ENCODE data around the gene SOX30.
A peak's percentile ranks its signal among the peaks of the same experiment; 100 is the strongest.

Gene SOX30

DNA sequence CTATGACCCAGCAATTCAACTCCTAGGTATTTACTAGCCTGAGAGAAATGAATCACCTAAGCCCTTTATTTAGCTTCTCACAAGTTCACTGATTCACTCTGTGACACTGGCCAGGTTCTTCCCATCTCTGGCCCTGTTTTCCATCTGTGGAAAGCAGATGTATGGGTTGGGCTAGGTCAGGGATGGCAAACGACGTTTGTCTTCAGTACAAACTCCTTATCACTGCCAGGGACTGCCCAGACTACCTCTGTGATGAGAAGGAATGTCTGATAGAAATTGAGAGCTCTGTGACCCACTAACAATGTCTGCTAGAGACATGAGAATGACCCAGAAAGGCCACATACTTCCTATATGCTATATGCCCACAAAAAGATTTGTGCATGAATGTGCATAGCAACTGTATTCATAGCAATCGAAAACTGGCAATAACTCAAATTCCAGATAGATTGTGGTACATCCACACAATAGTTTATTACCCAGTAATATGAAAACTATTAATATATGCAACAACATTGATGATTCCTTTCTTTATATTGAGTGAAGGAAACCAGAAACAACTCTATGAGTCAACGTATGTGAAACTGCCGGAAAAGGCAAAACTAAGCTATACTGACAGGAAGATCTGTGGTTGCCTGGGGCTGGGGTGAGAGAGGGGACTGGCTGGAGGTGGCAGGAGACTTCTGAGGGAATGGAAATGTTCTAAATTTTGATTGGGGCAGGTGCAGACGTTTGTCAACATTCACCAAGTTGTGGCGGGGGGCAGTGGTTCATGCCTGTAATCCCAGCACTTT, 44.7 kb downstream of the SOX30 start:
- DNase-seq: no peak

DNA sequence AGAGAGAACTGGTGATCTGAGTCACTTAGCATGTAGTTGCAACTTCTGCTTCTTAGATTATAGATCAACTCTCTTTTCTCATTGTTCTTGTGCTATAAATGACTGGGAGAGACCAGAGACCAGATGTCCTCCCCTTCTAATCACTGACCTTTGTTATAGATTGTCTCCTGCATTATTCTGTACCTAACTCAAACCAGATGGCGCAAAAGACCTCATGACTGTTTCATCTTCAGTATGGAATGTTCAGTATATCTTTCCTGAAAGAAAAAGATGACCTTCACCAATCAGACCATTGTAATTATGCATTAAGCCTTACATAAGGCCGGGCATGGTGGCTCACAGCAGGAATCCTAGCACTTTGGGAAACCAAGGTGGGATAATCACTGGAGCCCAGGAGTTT, 46.2 kb downstream of the SOX30 start:
- DNase-seq: no peak

DNA sequence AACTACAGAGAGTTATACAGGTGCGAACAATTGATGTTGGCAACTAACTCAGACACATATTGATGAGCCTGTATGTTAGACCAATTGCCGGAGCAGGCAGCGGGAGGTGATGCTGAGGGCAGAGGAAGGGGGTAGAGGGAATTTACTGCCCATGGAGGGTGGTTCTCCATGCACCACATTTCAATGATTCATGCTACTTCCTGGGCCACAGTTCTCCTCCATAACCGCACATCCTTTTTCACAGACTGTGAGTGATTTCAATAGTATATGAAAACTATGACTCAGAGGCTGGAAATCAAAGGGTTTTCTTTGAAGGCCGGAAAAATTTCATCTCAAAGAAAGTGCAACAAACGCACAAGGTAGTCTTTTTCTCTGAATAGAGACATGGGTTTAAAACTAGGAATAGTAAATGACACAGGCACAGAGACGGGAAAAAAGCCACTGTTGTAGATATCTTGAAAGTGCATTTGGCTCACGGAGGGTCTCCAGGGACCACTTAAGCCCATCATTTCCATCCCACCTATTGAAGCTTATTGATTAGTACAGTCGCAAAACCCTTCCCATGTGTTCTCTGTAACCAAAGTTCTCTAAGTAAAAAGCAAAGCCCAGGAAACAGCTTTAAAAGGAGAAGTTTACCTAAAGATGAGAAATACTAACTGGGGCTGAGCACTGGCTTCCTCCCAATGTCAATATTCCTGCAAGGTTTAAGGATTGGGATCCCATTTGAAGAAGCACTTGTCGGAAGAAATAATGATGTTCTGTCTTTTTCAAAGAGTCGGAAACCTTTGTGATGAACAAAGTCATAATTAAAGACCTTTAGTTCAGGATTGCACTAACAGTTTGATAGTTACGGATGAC, 48.7 kb downstream of the SOX30 start:
- no peak for DNase-seq

DNA sequence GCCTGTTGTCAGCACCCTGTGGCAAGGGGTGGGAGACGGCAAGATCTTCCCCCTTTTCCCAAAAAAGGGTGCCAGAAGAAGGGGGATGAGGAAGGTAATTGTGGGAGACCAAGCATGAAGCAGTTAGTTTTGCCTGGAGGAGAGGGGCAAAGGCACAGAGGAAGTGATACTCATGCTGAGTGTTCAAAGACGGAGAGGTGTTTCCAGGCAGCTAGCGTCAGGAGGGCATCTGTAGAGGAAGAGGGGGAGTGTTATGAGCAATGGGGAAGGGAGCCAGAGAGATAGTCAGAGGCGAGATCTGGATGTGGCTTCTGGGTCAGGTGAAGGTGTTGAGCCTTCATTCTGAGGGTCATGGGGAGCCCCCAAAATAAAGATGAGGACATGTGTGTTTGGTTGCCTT, 49.7 kb downstream of the SOX30 start:
- DNase-seq: no peak

DNA sequence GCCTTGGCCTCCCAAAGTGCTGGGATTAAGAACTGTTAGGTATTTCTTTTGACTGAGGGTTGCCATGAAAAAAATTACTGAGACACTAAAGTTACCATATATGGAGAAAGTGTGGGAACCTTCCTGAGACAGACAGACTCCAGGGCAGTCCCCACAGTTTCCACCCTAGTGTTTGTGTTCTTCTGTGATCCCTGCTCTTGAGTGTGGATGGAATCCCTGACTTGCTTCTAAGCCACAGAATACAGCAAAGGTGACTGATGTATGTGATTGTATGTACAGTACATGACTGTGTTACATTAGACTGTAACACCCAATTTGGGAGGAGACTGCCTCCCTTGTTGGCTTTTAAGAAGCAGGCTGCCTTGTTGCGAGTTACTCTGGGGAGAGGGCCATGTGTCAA, 52.0 kb downstream of the SOX30 start:
- DNase-seq: no peak

DNA sequence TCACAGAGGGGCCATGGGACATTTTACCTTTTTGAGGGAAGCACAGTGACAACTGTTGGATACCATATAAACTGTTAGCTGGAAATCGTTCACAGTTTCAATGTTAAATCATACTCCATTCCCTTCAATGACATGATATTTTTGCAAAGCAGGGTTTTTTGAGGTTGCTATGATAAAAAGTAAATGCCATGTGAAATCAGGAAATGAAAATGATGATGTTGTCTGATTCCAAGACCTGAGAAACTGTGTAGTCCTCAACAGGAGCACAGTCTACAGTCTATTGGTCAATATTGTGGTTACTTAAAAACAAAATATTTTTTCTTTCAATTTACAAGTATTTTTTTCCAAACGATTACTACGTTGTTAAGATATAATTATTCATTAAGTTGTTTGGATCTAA, 52.7 kb downstream of the SOX30 start:
- DNase-seq: no peak

DNA sequence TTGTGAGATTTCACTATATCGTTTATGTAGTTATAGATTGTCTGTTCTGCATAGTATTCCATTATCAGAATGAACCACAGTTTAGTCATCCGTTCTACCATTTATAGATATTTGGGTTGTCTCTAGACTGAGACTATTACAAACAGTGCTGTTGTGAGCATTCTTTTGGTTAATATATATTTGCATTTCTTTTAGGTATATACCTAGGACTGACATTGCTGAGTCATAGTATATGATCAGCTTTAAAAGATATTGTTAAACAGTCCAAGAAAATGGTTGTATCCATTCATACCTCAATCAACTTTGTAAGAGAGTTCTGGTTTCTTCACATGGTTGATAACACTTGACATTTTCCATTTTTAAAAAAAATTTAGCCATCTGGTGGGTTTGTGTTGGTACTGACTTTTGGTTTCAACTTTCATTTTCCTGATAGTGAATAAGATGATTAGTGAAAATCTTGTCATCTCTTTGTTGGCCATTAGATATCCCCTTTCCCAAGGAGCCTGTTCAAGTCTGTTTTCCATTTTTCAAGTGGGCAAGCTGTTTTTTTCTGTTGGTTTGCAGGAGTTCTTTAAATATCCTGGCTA, 53.8 kb downstream of the SOX30 start:
- no peak for DNase-seq

DNA sequence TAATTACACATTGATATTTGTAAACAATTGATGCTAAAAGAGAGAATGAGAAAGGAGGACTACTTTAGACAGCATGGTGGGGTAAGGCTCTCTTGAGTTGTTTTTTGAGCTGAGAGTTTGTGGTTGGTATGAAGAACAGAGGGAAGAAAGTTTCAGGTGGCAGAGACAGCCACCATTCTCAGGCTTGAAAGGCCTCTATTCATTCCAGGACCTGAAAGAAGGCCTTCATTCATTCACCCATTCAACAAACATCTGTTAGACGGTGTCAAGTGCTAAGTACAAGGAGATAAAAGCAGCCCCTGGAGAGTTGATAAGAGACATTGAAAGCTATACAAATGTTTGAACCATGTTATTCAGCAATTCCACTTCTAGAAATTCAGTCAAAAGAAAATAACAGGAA, 55.0 kb downstream of the SOX30 start:
- no peak for DNase-seq

DNA sequence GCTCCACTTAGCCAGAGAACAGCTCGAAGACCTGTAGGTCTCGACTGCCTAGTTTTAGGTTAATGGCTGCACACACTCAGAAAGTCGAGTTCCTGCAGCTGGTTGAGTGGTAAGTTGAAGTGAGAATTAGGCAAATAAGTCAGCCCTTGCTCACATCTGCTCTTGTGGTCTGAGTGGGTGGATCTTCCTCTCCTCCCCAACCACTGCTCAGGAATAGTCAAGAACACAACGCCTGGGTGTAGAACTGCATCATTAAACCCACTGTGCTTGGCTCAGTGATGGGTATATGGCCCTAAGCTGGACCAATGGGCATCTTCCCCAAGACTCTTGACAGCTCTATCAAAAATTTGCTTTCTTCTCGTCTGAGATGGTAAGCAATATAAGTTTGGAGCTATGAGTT, 55.8 kb downstream of the SOX30 start:
- no peak for DNase-seq

DNA sequence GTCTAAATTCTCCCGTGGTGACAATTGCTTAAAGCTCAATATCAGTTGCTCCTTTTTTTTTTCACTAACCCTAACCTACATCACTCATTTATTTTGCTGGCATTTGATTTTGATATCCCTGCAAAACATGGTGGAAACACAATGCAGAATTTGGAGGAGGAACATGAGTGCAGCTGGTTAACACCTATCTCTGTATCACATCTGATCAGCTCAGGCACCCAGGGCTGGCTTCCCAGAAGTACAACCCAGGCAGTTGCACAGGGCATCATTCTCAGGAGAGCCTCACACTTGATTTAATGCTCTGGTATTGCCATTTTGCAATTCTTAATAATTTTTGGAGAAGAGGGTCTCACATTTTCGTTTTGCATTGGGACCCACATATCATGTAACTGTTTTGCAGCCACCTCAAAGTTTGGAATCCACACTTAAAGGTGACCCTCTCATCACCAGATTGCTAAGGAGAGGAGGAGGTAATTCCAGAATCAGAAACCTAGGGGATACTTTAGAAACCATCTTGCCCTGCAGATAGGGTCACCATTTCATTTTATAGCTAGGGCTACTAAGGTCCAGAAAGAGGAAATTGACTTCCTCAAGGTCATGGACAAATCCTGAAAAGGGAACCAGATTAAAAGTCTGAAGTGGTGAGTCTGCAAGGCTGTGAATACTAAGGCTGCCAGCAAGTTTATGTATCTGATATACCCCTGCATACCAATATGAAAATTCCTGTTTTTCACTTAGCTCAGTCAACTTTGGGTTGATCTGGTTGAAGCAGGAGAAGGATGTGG, 57.4 kb downstream of the SOX30 start:
- DNase-seq: no peak

DNA sequence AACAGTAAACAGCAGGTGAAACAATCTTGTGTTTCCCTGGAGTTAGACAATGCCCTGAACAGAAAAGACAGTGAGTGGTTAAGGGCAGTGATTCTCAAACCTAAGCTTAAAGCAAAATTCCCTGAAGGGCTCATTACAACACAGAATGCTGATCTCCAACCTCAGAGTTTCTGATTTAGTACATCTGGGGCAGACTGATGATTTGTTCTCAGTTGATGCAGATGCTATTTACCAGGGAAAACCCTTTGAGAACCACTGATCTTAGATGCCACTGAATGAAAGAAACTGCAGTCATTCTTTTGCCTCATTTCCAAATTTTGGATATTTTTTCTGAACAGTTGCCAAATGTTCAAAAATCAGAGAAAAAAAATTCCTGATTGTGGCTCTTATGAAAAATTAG, 58.0 kb downstream of the SOX30 start:
- DNase-seq: no peak

DNA sequence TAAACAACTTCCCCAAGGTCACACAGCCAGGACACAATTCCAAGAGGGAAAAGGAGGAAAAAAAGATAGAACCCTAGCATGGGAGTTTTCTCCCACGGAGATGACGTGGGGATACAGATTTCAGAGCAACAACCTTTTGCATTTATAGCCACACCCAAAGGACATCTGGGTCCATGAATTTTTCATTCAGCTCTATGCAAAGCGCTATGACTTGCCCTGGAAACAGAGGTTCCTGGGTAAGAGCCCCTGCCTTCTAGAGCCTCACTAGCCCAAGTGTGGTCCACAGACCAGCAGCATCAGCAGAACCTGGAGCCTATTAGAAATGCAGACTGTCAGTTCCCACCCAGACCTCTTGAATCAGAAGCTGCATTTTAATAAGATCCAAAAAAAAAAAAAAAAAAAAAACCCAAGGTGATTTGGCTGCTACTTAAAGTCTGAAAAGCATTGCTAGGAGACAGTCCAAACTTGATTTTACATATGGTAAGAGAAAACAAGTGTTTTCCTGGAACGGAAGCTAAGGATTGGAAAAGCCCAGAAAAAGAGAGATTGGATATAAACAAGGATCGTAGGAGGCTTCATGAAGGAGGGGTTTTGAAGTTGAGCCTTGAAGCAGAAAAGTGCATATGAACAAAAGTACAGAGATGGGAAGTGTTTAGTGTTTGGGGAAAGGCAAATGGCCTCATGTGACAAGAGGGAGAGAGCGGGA, 59.0 kb downstream of the SOX30 start:
- DNase-seq: peak; percentile 19

DNA sequence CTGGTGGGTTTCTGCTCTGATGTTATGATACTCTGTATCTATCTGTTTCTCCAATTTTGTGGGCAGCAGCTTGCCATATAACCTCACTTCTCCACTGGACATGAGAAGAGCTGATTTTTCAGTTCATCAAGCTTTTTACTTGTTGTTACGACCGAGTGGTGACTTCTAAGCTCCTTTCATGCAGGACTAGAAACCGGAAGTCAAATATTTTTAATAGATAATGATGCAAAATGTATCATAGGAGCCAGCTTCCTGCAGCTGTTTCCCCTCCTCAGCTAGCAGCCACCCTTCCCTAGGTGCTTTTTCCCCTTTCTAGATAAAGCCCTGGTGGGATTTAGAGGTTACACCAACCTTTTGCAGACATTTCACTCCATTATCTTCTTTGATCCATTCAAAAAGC, 59.6 kb downstream of the SOX30 start:
- no peak for DNase-seq

DNA sequence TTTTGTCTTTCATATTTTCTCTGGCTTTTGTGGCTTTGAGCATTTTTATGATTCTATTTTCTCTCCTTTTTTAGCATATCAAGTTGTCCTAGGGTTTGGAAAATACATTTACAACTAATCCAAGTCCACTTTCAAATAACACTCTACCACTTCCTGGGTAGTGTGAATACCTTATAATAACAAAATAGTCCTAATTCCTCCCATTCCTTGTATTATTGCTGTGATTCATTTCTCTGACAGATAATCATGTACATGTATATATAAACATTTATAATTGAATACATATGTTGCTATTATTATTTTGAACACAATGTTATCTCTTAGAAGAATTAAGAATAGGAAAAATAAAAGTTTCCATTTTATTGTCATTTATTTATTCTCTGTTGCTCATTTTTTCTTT, 61.8 kb downstream of the SOX30 start:
- no peak for DNase-seq

DNA sequence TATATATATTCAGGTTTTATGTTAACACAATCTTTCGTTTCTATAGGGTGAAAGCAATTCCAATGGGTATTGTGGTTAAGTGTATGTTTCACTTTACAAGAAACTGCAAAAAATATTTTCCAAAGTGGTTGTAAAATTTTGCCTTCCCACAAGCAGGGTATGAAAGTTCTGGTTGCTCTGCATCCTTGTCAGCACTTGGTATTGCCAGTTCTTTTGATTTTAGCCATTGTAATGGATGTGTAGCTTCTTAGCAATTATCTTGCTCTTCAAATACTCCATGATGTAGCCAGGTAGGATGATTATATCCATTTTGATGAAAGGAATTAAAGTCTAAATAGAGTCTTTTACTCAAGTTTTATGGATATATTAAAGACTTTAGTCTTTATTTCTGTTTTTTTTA, 67.6 kb downstream of the SOX30 start:
- DNase-seq: no peak

DNA sequence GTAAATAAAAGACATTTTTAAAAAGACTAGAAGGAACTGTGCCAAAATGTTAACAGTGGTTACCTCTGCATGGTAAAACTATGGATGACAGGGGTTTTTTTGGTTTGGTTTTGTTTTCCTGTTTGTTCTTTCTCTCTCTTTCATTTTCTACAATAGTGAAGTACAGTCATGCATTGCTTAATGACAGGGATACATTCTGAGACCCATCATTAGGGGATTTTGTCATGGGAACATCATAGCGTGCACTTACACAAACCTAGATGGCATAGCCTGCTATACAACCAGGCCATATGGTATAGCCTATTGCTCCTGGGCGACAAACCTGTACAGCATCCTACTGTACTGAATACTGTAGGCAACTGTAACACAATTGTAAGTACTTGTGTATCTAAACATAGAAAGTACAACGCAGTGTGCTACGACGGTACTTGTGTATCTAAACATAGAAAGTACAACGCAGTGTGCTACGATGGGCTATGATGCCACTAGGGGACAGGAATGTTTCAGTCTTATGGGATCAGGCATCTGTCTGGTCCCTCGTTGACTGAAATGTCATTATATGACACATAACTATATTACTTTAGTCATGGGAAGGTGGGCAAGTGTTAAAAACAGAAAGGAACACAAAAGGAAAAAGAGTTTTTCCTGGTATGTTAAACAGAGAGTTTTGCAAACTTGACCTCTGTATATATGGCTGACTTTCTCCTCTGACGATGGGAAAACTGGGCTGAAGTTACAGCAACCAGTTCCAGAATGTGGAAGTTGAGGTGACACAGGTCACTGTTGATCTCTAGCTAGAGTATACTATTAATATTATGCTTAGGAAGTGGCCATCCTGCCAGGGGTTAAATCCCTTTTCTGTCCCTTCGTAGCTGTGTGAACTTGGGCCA, 69.3 kb downstream of the SOX30 start:
- no peak for DNase-seq

DNA sequence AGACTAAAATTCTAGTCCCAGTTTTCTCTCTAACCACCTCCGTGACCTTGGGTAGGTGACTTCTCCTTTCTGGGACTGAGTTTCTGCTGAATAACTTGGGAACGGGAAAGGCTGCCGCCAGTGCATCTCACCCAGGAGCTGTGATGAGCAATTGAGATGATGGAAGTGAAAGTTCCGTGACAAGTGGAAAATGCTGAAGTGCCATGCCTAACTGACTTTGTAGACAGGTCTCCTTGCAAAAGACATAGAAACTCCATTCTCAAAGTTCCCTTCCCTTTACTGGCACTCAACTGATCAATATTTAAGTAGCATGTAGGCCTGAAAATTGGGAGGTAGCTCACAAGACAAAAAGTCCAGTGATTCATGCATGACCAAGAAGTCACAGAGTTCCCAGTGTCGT, 70.3 kb downstream of the SOX30 start:
- DNase-seq: no peak

DNA sequence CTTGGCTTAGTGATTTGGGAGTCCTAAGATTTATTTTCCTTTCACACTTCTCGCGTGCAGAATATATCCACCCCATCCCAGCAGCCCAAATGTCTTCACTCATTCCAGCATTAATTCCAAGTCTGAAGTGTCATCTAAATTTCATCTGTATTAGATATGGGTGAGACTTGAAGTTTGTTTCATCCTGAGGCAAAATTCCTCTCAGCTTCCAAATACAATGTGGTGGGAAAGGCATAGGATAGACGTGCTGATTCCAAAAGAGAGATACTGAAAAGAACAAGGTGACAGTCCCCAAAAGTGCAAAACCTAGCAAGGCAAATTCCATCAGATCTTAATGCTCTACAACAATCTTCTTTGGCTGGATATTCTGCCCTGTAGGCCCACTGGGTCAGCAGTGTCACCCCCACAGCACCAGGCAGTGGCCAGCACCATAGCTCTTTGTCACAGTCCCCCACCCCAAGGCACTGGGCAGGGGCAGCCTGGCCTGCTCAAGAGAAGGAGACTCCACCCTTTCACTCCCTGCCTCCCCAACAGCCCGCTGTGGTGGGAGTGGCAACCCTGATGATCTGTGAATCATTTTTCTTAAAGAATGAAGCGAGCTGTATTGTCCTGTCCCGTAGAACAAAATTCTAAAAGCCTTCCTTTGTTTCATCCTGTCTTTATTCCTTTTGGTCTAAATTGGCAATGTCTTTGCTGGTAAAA, 74.0 kb downstream of the SOX30 start:
- DNase-seq: no peak

DNA sequence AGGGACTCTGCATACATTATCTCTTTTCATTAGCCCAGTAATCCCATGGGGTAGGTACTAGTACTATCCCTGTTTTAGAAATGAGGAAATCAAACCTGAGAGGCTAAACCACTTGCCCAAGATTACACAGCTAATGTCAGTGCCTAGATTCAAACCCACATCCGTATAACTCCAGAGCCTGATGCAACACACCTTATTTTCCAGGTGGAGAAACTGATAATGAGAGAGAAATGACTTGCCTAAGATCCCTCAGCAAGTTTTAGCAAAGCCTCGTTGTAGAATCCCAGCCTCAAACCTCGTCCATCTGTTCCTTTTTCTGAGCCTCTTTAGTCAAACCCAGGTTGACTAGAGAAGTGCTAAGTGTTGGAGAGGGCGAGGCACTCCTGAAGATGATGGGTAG, 75.6 kb downstream of the SOX30 start:
- DNase-seq: no peak
